ENCODE measurements around the gene PLA2G2F. TPM values are rescaled to one million over a fixed set of nuclear protein-coding genes. Genes with fewer than 3 reads are reported as not detected.

The PLA2G2F gene
- total and polyA plus RNA-seq, 9 of the 15 experiments (the other 6 are each of a cell fraction or from before 2014, with no cell fraction given) = not detected

GRCh38 chr1:20187813-20188454 lies 48.8 kb downstream of the PLA2G2F start (continued):
- TF ChIP-seq GMEB1 (CRISPR knock-in tag; IDR thresholded peaks at IDR 0.05) (0 out of 2 replicates have a peak, but pooled peaks have one; percentile 8), NFE2L1 (tag; IDR thresholded peaks at IDR 0.05; ENCODE audit: borderline replicate concordance, low read depth) (no peak), ZNF695 (CRISPR knock-in tag; IDR thresholded peaks at IDR 0.05) (no peak), YY1 (IDR thresholded peaks at IDR 0.05; ENCODE audit: borderline replicate concordance in 1 of 3, control insufficient read depth in 1 of 3, extremely low read depth in 1 of 3, insufficient read depth in 3 of 3, insufficient read length in 1 of 3, insufficient replicate concordance in 2 of 3, low read depth in 1 of 3, low read length in 2 of 3) (peak in 2 of 3 experiments; percentile 18 to 33), ZNF197 (CRISPR knock-in tag; IDR thresholded peaks at IDR 0.05; ENCODE audit: low read depth) (peak; percentile 30), MIER1 (IDR thresholded peaks at IDR 0.05; ENCODE audit: low read depth) (no peak), ETV5 (CRISPR knock-in tag; IDR thresholded peaks at IDR 0.05; ENCODE audit: low read depth) (0 out of 2 replicates have a peak, but pooled peaks have one; percentile 51), ZNF274 (IDR thresholded peaks at IDR 0.05; ENCODE audit: borderline replicate concordance, low read depth, low read length) (no peak), JUNB (CRISPR knock-in tag; conservative IDR thresholded peaks at IDR 0.05) (no peak), NCOA2 (IDR thresholded peaks at IDR 0.05; ENCODE audit: partially characterized antibody in 2 of 2) (no peak), MEF2A (IDR thresholded peaks at IDR 0.05; ENCODE audit: control insufficient read depth, low read depth, low read length) (0 out of 2 replicates have a peak, but pooled peaks have one; percentile 9), POLR2H (tag; IDR thresholded peaks at IDR 0.05; ENCODE audit: low read depth) (peak; percentile 82), EP300 (IDR thresholded peaks at IDR 0.05; ENCODE audit: low read length) (peak; percentile 93), LARP7 (IDR thresholded peaks at IDR 0.05) (peak; percentile 22; the same call in 1 of the 2 replicates), MYNN (IDR thresholded peaks at IDR 0.05) (peak; percentile 87), MYNN (CRISPR knock-in tag; IDR thresholded peaks at IDR 0.05) (no peak), RNF2 (IDR thresholded peaks at IDR 0.05) (peak; percentile 91), TCF3 (CRISPR knock-in tag; IDR thresholded peaks at IDR 0.05) (peak; percentile 84), ZNF644 (tag; IDR thresholded peaks at IDR 0.05; ENCODE audit: low read depth) (peak; percentile 63), NFIC (IDR thresholded peaks at IDR 0.05) (peak; percentile 57), ZNF444 (CRISPR knock-in tag; IDR thresholded peaks at IDR 0.05) (no peak), NFRKB (IDR thresholded peaks at IDR 0.05; ENCODE audit: low read depth) (peak; percentile 72), SP1 (CRISPR knock-in tag; IDR thresholded peaks at IDR 0.05) (no peak), ZNF77 (CRISPR knock-in tag; IDR thresholded peaks at IDR 0.05) (no peak)
- TF ChIP-seq, protein P1, sequence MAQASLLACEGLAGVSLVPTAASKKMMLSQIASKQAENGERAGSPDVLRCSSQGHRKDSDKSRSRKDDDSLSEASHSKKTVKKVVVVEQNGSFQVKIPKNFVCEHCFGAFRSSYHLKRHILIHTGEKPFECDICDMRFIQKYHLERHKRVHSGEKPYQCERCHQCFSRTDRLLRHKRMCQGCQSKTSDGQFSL (CRISPR knock-in tag; IDR thresholded peaks at IDR 0.05) = no peak
- TF ChIP-seq, protein P1 (tag; IDR thresholded peaks at IDR 0.05) = peak in 1 of 2 experiments; percentile 16; a peak in 1 of 4 replicates
- TF ChIP-seq, protein P2, sequence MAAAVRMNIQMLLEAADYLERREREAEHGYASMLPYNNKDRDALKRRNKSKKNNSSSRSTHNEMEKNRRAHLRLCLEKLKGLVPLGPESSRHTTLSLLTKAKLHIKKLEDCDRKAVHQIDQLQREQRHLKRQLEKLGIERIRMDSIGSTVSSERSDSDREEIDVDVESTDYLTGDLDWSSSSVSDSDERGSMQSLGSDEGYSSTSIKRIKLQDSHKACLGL (CRISPR knock-in tag; IDR thresholded peaks at IDR 0.05; ENCODE audit: borderline replicate concordance, poor library complexity, severe bottlenecking) = no peak

All from K562 (cell line).